Measurements from ENCODE around the gene ZNF761.
"Not testable (repeated sequence)": the region's sequence is repeated elsewhere in the genome, so short reads cannot be mapped to it uniquely, and the experiment has no call there.

The ZNF761 gene

GRCh38 chr19:53460131-53460721 is 28.4 kb downstream of the ZNF761 start:
- H4K8ac ChIP-seq (ENCODE audit: low read depth, low read length); H3K18ac ChIP-seq (ENCODE audit: low read length); H3K36me3 ChIP-seq (ENCODE audit: control insufficient read depth, insufficient read depth, low read length); H3K4me1 ChIP-seq (ENCODE audit: control insufficient read depth, low read depth, low read length); H3K79me1 ChIP-seq (ENCODE audit: low read length); H3K4me3 ChIP-seq (ENCODE audit: low read length); H3K56ac ChIP-seq (ENCODE audit: low read length); H3K9ac ChIP-seq (ENCODE audit: low read length); H3K79me2 ChIP-seq (ENCODE audit: control insufficient read depth, insufficient read depth, low read length); H2BK120ac ChIP-seq (ENCODE audit: low read depth, low read length); H4K5ac ChIP-seq (ENCODE audit: low read length); H3K4ac ChIP-seq (ENCODE audit: low read depth, low read length); H3K27me3 ChIP-seq (ENCODE audit: insufficient read depth, low read length, poor library complexity); H3K23ac ChIP-seq (ENCODE audit: low read length); H2BK5ac ChIP-seq (ENCODE audit: low read length); H2AK5ac ChIP-seq (ENCODE audit: low read length); H2BK15ac ChIP-seq (replicated peaks; ENCODE audit: low read depth); H3K4me2 ChIP-seq (ENCODE audit: low read length): not testable (repeated sequence)
- H3K27ac ChIP-seq (ENCODE audit: low read depth, low read length): peak overlapping the region; percentile 48
- peak; percentile 68 for DNase-seq
- WGBS (ENCODE audit: extremely low coverage, insufficient coverage, low lambda C conversion rate): no CpG with 5 or more reads among the region's 11 CpGs

GRCh38 chr19:53461866-53462265 is 30.1 kb downstream of the ZNF761 start:
- Histone ChIP-seq H4K5ac (ENCODE audit: low read length) (no peak overlapping the region), H2BK120ac (ENCODE audit: low read depth, low read length) (no peak overlapping the region), H3K27ac (ENCODE audit: low read depth, low read length) (no peak overlapping the region), H3K4me1 (ENCODE audit: control insufficient read depth, low read depth, low read length) (no peaks in the 10 kb centered on the region), H3K56ac (ENCODE audit: low read length) (no peak overlapping the region), H3K23ac (ENCODE audit: low read length) (no peak overlapping the region), H2BK15ac (replicated peaks; ENCODE audit: low read depth) (no peak overlapping the region), H3K4me3 (ENCODE audit: low read length) (no peak overlapping the region), H3K9ac (ENCODE audit: low read length) (no peak overlapping the region), H3K4me2 (ENCODE audit: low read length) (no peak overlapping the region), H3K27me3 (ENCODE audit: insufficient read depth, low read length, poor library complexity) (no peaks in the 10 kb centered on the region), H4K8ac (ENCODE audit: low read depth, low read length) (no peak overlapping the region), H3K4ac (ENCODE audit: low read depth, low read length) (no peak overlapping the region), H3K79me2 (ENCODE audit: control insufficient read depth, insufficient read depth, low read length) (no peaks in the 10 kb centered on the region), H3K36me3 (ENCODE audit: control insufficient read depth, insufficient read depth, low read length) (no peaks in the 10 kb centered on the region), H2BK5ac (ENCODE audit: low read length) (no peak overlapping the region), H2AK5ac (ENCODE audit: low read length) (no peak overlapping the region), H3K18ac (ENCODE audit: low read length) (no peak overlapping the region), H3K79me1 (ENCODE audit: low read length) (no peaks in the 10 kb centered on the region)
- no CpG with 5 or more reads among the region's 6 CpGs for WGBS (ENCODE audit: extremely low coverage, insufficient coverage, low lambda C conversion rate)
- DNase-seq: no peak

GRCh38 chr19:53462861-53463260 is 31.1 kb downstream of the ZNF761 start:
- no peak overlapping the region for H3K27ac ChIP-seq (ENCODE audit: low read depth, low read length)
- no peak overlapping the region for H3K9ac ChIP-seq (ENCODE audit: low read length)
- no peaks in the 10 kb centered on the region for H3K36me3 ChIP-seq (ENCODE audit: control insufficient read depth, insufficient read depth, low read length)
- no peak overlapping the region for H4K8ac ChIP-seq (ENCODE audit: low read depth, low read length)
- H2BK15ac ChIP-seq (replicated peaks; ENCODE audit: low read depth): no peak overlapping the region
- H3K79me1 ChIP-seq (ENCODE audit: low read length): no peaks in the 10 kb centered on the region
- H3K18ac ChIP-seq (ENCODE audit: low read length): no peak overlapping the region
- H3K4me2 ChIP-seq (ENCODE audit: low read length): peak overlapping the region; percentile 31
- no peak overlapping the region for H2BK120ac ChIP-seq (ENCODE audit: low read depth, low read length)
- H2AK5ac ChIP-seq (ENCODE audit: low read length): no peak overlapping the region
- no peak overlapping the region for H3K4me3 ChIP-seq (ENCODE audit: low read length)
- no peak overlapping the region for H4K5ac ChIP-seq (ENCODE audit: low read length)
- H3K79me2 ChIP-seq (ENCODE audit: control insufficient read depth, insufficient read depth, low read length): no peaks in the 10 kb centered on the region
- H3K23ac ChIP-seq (ENCODE audit: low read length): no peak overlapping the region
- no peak overlapping the region for H3K4ac ChIP-seq (ENCODE audit: low read depth, low read length)
- WGBS (ENCODE audit: extremely low coverage, insufficient coverage, low lambda C conversion rate): no CpG with 5 or more reads among the region's 14 CpGs
- DNase-seq: no peak
- H2BK5ac ChIP-seq (ENCODE audit: low read length): no peak overlapping the region
- H3K56ac ChIP-seq (ENCODE audit: low read length): peak overlapping the region; percentile 67
- H3K27me3 ChIP-seq (ENCODE audit: insufficient read depth, low read length, poor library complexity): no peaks in the 10 kb centered on the region
- no peaks in the 10 kb centered on the region for H3K4me1 ChIP-seq (ENCODE audit: control insufficient read depth, low read depth, low read length)

GRCh38 chr19:53463263-53463662 is 31.5 kb downstream of the ZNF761 start:
- Histone ChIP-seq H4K8ac (ENCODE audit: low read depth, low read length) (no peak overlapping the region), H3K18ac (ENCODE audit: low read length) (no peak overlapping the region), H2BK120ac (ENCODE audit: low read depth, low read length) (no peak overlapping the region), H3K4me1 (ENCODE audit: control insufficient read depth, low read depth, low read length) (no peaks in the 10 kb centered on the region), H3K4me3 (ENCODE audit: low read length) (no peak overlapping the region), H3K56ac (ENCODE audit: low read length) (no peak overlapping the region), H2AK5ac (ENCODE audit: low read length) (no peak overlapping the region), H3K27ac (ENCODE audit: low read depth, low read length) (no peak overlapping the region), H3K4me2 (ENCODE audit: low read length) (peak overlapping the region; percentile 31), H3K9ac (ENCODE audit: low read length) (no peak overlapping the region), H3K23ac (ENCODE audit: low read length) (no peak overlapping the region), H3K27me3 (ENCODE audit: insufficient read depth, low read length, poor library complexity) (no peaks in the 10 kb centered on the region), H3K79me1 (ENCODE audit: low read length) (no peaks in the 10 kb centered on the region), H3K79me2 (ENCODE audit: control insufficient read depth, insufficient read depth, low read length) (no peaks in the 10 kb centered on the region), H2BK5ac (ENCODE audit: low read length) (no peak overlapping the region), H3K36me3 (ENCODE audit: control insufficient read depth, insufficient read depth, low read length) (no peaks in the 10 kb centered on the region), H3K4ac (ENCODE audit: low read depth, low read length) (no peak overlapping the region), H2BK15ac (replicated peaks; ENCODE audit: low read depth) (no peak overlapping the region), H4K5ac (ENCODE audit: low read length) (no peak overlapping the region)
- peak; percentile 94 for DNase-seq
- WGBS (ENCODE audit: extremely low coverage, insufficient coverage, low lambda C conversion rate): no CpG with 5 or more reads among the region's 19 CpGs

GRCh38 chr19:53466726-53467484 is 35.1 kb downstream of the ZNF761 start:
- Histone ChIP-seq H3K4ac (ENCODE audit: low read depth, low read length) (no peak overlapping the region), H3K4me1 (ENCODE audit: control insufficient read depth, low read depth, low read length) (no peaks in the 10 kb centered on the region), H2AK5ac (ENCODE audit: low read length) (no peak overlapping the region), H3K56ac (ENCODE audit: low read length) (peak overlapping the region; percentile 45), H3K4me3 (ENCODE audit: low read length) (peak overlapping the region; percentile 29), H3K27ac (ENCODE audit: low read depth, low read length) (peak overlapping the region; percentile 33), H2BK120ac (ENCODE audit: low read depth, low read length) (no peak overlapping the region), H3K4me2 (ENCODE audit: low read length) (peak overlapping the region; percentile 75), H4K8ac (ENCODE audit: low read depth, low read length) (no peak overlapping the region), H3K36me3 (ENCODE audit: control insufficient read depth, insufficient read depth, low read length) (no peaks in the 10 kb centered on the region), H3K79me2 (ENCODE audit: control insufficient read depth, insufficient read depth, low read length) (peaks cover under 1% of the 10 kb centered on the region), H2BK15ac (replicated peaks; ENCODE audit: low read depth) (no peak overlapping the region), H3K79me1 (ENCODE audit: low read length) (peaks cover under 1% of the 10 kb centered on the region), H3K27me3 (ENCODE audit: insufficient read depth, low read length, poor library complexity) (no peaks in the 10 kb centered on the region), H2BK5ac (ENCODE audit: low read length) (no peak overlapping the region), H3K18ac (ENCODE audit: low read length) (peak overlapping the region; percentile 21), H3K9ac (ENCODE audit: low read length) (peak overlapping the region; percentile 30), H4K5ac (ENCODE audit: low read length) (no peak overlapping the region), H3K23ac (ENCODE audit: low read length) (no peak overlapping the region)
- peak; percentile 38 for DNase-seq
- no CpG with 5 or more reads among the region's 31 CpGs for WGBS (ENCODE audit: extremely low coverage, insufficient coverage, low lambda C conversion rate)

Measured in mesendoderm (in vitro differentiated cells).